Stimulated activated CD8-positive, alpha-beta memory T cell treated with anti-CD3 and anti-CD28 coated beads, Interleukin-12 subunit alpha, Interleukin-12 subunit beta, amount 100 ng/mL, for 24 hours (primary cell): ENCODE results near the gene TNXB.
"Not testable (repeated sequence)": the region's sequence is repeated elsewhere in the genome, so short reads cannot be mapped to it uniquely, and the experiment has no call there.

Source experiments
- DNase-seq: peaks from one replicate; pipeline ENCODE4 v3.0.0-alpha.2; 2020; ENCODE audit errors: extremely low read depth

The TNXB gene

DNA sequence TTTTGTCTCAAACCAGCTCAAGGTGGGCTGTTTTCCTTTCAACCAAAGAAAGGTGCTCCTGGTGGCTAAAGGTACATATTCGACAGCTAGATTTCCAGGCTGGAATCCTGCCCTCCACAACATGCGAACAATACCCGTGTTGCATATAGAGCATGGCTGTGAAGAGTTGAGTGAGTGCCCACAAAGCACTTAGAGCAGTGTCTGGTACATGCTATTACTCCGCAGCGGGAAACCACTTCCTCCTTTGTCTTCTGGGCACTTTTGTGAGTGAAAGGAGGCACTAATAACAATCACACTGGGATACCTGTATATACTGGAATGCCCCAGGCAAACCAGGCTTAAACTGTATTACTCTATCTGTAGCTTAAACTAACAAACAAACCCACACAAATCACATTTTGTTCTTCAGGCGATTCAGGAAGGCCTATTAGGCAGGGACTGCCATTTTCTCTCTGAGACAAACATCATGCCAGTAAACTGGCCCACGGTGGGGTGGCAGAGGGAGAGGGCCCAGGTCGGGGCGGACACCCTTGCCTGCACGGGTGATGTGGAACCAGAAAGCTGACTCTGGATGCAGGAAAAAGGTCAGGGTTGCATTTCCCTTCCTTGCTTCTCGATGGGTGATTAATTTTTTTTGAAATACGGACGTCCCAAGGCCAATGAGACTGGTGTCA, 104.1 kb downstream of the TNXB start:
- not testable (repeated sequence) for DNase-seq

- DNase-seq, result not testable (repeated sequence)
Measured at GRCh38 chr6:32004393-32004792, 104.7 kb downstream of the TNXB start.

GRCh38 chr6:32003301-32003700, 105.8 kb downstream of the TNXB start:
- not testable (repeated sequence) for DNase-seq

- DNase-seq, result not testable (repeated sequence)
Measured at GRCh38 chr6:32002546-32003268, 106.4 kb downstream of the TNXB start.

DNA sequence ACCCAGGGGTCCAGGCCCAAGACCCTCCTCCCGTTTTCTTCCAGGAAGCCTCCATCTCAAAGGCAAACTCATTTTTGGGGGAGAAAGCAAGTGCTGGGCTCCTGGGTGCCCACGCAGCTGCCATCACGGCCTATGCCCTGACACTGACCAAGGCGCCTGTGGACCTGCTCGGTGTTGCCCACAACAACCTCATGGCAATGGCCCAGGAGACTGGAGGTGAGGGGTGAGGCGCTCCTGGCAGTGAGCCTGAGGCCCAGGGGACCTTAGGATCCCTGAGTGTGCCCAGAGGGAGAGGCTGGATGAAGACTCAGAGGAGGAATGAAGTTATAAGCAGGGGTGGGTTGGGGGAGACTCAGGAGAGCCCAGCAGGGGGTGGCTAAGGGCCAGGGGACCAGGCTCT, 112.8 kb downstream of the TNXB start:
- not testable (repeated sequence) for DNase-seq

- DNase-seq, result not testable (repeated sequence)
Measured at GRCh38 chr6:31994421-31994820, 114.7 kb downstream of the TNXB start.
